ENCODE data around the gene ADAMTS7.
"Not testable (repeated sequence)": the region's sequence is repeated elsewhere in the genome, so short reads cannot be mapped to it uniquely, and the experiment has no call there.

Gene ADAMTS7

DNA sequence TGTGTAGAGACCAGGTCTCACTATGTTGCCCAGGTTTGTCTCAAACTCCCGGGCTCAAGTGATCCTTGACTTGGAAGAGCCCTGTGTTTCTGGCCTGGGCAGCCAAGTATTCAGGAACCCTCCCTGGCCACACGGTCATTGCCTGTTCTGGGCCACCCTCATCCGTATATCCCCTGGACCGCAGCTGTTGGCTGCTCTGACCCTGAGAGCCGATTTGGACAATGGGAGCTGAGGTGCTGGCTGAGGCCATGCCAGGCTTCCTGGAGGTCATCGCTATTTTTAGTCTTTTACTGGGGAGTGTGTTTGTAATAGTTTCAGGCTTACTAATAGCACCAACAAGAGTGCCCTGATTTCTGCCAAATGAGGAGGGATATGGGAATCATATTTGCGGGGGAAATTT is 60.7 kb downstream of the ADAMTS7 start:
- no peak for DNase-seq

- no peak for DNase-seq
Measured at GRCh38 chr15:78749831-78750230, 61.4 kb downstream of the ADAMTS7 start.

GRCh38 chr15:78747877-78748276 is 63.4 kb downstream of the ADAMTS7 start:
- DNase-seq = not testable (repeated sequence)

GRCh38 chr15:78741674-78742073 is 69.6 kb downstream of the ADAMTS7 start:
- DNase-seq = not testable (repeated sequence)

- DNase-seq = no peak
Measured at GRCh38 chr15:78740904-78741274, 70.4 kb downstream of the ADAMTS7 start.

- peak; percentile 43 for DNase-seq
Measured at GRCh38 chr15:78739996-78740903, 71.0 kb downstream of the ADAMTS7 start.

- no peak for DNase-seq
Measured at GRCh38 chr15:78739206-78739605, 72.1 kb downstream of the ADAMTS7 start.

DNA sequence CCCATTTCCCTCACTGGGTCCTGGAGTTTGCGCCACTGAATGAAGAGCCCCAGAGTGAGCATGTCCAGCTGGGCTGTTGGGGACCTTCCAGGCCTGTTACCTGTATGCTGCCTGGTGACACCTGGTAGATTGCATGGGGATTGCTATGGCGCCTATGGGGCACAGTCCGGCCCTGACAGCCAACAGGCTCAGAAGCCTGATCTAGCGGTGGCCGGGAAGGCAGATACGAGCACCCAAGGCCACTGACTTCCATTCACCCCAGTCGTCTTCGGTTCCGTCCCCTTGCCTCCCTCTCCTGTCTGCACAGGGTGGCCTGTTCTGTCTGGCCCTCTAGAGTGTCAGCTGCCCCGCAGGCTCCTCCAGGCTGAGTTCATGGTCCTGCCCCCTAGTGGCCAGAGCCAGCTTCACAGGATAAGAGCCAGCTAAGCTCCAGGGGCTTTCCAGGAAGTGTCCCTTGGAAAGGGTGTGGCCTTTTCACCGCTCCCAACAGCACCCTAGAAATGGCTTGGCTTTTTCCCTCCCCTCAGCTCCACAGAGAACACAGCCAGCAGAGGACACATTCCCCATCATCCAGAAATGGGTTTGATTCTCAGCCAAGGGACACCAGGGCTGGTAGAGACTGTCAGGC is 73.2 kb downstream of the ADAMTS7 start:
- DNase-seq = not testable (repeated sequence)

DNA sequence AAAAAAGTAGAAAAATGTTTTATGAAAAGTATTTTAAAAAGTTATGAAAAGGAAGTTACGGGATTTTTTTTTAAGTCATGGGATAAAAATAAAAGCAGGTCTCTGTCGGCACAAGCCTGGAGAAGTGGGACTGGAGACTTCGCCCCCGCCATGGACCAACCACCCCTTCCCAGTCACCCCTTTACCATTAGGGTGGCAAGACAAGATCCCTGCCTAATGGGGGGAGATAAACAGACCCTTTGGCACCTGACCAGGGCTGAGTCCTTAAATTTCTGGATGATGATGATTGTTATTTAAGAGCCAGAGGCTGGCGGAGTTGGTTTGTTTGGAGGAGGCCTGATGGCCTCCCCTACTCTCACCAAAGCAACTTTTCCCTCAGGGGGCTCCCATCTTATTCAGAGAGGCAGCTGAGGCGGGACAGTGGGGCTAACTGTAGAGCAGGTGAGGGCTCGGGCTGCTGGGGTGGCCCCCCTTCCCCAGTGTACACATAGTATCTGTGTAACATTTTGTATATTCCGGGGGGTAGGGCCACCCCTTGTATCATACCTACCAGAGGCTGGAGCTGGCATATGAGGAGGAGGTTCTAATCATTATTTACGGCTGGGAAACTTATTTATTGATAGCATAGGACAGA is 74.0 kb downstream of the ADAMTS7 start:
- no peak for DNase-seq

DNA sequence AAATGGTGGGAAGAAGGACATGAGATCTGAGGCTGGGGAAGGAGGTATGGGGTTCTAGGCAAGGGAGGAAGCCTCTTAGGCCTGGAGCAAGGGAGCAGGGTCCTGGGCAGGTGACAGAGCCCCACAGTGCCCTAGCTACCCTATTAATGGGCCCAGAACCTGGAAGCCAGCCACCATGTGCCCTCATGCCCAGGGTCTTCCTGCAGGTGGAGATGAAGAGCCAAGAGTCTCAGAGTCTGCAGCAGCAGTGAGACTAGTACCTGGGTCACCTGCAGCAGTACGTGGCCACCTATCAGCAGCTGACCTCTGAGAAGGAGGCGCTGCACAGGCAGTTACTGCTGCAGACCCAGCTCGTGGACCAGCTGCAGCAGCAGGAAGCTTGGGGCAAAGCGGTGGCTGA is 75.0 kb downstream of the ADAMTS7 start:
- not testable (repeated sequence) for DNase-seq

GRCh38 chr15:78734451-78735064 is 76.7 kb downstream of the ADAMTS7 start:
- DNase-seq = no peak

GRCh38 chr15:78732634-78733033 is 78.6 kb downstream of the ADAMTS7 start:
- DNase-seq = no peak

DNA sequence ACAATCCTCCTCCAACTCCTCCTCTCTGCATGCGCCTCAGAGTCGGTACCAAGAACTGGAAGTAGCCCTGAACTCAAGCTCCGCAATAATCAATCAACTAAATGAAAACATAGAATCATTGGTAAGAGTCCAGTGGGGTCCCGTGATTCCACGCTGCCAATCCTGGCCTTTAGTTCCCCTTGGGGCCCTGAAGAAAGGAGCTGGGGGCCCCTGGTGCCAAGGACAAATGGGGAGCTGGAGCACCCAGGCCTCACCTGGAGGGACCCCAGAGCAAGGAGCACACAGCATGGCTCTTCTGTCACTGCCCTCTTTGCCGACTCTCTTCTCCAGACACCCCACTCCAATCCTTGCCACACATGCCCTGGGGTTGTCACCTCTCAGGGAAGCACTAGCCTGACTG is 80.3 kb downstream of the ADAMTS7 start:
- DNase-seq = no peak

DNA sequence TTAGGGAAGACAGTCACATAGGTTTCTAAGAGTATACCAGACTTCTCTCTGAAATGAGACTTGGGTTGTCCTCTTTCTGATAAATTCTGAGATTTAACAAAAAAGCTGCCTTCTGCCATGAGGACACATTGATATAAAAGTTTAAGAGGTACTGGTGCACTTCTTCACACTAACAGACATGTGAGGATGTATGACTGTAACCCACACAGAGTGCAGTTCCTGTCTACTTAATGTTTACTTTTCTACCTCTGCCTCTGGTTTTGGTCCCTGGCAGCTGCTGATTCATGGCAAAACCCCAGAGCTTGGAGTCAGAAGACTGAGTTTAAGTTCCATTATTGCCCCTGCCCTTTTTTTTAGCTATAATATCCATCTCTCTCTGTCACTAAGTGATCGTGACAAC is 82.8 kb downstream of the ADAMTS7 start:
- not testable (repeated sequence) for DNase-seq

DNA sequence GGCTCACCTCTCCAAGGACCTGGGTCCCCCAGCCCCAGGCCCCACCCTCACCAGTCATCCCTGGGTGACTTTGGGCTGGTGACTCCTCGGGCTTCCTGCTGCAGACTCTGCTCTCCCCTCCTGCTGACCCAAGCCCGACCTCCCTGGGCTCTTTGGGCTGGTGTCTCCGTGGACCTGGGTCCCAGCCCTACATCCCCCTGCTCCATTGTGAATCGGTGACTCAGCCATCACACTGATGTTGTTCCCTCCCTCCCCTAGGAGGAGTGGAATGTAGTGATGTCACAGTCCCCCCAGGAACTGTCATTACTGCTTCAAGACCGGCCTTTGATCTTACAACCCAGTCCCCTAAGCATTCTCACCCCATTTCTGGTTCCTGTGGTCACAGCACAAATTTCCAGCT is 83.7 kb downstream of the ADAMTS7 start:
- DNase-seq = no peak

DNA sequence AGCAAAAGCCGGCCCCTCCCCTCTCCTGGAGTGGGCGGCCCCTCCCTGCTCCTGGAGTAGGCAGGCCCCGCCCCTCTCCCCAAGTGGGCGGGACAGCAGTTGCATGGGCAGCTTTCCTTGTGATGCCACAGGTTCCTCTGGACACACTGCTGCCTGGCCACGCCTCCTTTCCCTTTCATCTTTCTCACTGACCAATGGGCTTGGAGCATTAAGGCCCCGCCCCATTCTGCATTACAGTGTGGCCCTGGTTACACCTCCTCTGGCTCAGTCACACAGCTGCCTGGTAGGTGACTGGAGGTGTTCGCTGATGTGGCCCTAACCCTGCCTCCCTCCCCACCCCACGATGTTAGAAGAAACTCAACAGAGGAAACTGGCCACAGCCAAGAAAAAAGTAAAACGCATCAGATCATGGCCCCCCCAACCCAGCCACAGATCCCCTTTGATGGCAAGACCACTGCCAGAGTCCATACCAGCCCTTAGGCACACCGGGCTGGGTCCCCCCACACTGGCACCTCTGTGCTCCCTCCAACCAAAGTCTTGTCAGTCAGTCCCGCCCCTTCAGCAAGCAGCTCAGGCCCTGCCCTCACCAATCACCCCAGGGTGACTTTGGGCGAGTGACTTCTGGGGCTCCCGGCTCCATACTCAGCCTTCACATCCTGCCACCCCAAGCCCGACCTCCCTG is 84.3 kb downstream of the ADAMTS7 start:
- DNase-seq = peak; percentile 73

DNA sequence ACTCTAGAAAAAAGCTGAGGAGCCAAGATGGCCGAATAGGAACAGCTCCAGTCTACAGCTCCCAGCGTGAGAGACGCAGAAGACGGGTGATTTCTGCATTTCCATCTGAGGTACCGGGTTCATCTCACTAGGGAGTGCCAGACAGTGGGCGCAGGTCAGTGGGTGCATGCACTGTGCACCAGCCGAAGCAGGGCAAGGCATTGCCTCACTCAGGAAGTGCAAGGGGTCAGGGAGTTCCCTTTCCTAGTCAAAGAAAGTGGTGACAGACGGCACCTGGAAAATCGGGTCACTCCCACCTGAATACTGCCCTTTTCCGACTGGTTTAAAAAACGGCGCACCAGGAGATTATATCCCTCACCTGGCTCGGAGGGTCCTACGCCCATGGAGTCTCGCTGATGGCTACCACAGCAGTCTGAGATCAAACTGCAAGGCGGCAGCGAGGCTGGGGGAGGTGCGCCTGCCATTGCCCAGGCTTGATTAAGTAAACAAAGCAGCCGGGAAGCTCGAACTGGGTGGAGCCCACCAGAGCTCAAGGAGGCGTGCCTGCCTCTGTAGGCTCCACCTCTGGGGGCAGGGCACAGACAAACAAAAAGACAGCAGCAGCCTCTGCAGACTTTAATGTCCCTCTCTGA is 91.3 kb downstream of the ADAMTS7 start:
- DNase-seq = not testable (repeated sequence)

GRCh38 chr15:78718837-78719236 is 92.4 kb downstream of the ADAMTS7 start:
- no peak for DNase-seq

- DNase-seq = no peak
Measured at GRCh38 chr15:78717956-78718656, 93.2 kb downstream of the ADAMTS7 start.

DNA sequence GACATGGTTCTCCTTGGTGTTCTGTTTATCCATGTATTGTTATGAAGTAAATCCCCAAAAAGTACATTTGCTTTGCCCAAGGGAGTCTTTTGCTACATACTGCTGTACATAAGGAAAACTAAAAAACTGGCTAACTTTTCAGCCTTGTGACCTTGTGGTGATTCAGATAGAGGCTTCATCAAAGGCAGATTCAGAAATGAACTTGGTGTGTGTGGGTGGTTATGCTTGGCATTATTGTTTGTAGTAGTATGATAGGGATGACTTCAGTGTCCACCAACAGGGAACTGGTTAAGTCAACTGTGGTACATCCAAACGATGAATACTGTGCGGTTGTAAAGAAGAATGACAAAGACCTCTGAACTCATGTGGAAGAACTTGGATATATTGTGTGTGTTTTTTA is 94.6 kb downstream of the ADAMTS7 start:
- no peak for DNase-seq

- no peak for DNase-seq
Measured at GRCh38 chr15:78715930-78716329, 95.3 kb downstream of the ADAMTS7 start.

DNA sequence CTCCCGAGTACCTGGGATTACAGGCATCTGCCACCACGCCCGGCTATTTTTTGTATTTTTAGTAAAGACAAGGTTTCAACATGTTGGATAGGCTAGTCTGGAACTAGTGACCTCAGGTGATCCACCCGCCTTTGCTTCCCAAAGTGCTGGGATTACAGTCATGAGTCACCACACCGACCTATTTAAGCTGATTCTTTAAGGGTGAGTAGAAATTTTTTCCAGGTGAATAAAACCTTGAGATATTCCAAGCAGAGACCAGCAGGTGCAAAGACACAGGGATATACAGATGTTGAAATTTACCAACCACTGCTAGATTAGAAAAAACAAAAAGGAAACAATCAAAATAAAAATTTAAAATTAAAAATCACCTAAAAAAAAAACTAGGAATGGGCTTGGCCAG is 95.8 kb downstream of the ADAMTS7 start:
- DNase-seq = no peak

Data from NCI-H1048 (cell line).